Stimulated activated naive CD8-positive, alpha-beta T cell treated with anti-CD3 and anti-CD28 coated beads, Interleukin-15, Interleukin-2, amounts not matched to agents 100 U/mL and 50 U/mL, for 24 hours (primary cell): Measurements from ENCODE around the gene SSBP3.

ENCODE experiments used
- ATAC-seq: fragments of 150-1000 bp; cut with Tn5 transposase; one replicate; pipeline ENCODE4 v1.10.0; 2021
- DNase-seq: peaks from one replicate; pipeline ENCODE4 v3.0.0; 2021

The SSBP3 gene

DNA sequence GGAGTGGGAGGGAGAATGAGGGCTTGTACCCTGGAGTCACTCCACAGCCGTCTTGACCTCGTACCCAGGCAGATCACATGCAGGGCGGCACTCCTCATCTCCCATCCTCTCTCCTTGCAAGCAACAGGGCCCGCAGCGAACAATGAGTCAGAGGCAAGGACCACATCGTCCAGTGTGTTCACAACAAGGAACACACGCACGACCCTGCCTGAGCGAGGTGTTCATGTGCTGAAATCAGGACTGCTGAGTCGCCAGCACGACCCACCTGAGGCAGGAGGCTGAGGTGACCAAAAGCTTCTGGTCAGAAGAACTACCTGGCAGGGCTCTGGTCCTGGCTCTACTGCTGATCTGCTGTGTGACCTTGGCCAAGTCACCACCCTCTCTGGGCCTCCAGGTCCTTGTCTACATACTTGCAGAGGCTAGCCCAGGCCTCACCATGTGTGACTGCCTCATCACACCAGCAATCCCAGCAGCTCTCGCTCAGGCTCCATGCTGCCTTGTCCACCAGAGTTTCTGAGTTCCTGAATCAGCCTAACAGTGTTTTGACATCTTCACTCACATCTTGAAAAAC, 78.0 kb downstream of the SSBP3 start:
- ATAC-seq (no peak), DNase-seq (no peak)

DNA sequence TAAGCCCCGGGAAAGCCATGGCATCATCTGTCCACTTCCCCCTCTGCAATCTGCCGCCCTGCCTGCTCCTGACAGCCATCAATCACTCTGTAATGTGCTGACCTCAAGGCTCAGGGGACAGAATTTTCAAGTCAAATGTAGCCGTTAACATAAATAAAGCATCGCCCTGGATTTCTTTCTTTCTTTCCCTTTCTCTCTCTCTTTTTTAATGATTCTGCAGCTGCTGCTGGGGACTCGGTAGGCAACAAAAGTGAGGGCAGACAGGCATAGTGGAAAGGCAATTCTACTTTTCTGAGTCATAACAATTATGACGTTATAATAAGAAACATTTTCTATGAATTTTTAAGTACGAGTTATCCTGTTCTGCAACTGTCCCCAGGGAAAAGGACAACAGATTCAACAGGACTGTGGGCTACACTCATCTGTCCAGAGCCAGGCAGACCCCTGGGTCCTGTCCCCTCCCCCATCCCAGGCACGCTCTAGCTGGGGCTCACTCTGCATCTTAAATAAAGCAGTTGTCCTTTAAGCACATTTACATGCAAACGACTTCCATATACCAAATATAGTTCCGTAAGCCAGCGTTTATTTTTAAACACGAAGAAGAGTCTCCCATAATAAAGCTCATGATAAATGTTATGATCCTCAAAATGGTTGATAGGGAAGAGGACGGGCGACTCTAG, 78.7 kb downstream of the SSBP3 start:
- DNase-seq, result no peak
- no peak for ATAC-seq

DNA sequence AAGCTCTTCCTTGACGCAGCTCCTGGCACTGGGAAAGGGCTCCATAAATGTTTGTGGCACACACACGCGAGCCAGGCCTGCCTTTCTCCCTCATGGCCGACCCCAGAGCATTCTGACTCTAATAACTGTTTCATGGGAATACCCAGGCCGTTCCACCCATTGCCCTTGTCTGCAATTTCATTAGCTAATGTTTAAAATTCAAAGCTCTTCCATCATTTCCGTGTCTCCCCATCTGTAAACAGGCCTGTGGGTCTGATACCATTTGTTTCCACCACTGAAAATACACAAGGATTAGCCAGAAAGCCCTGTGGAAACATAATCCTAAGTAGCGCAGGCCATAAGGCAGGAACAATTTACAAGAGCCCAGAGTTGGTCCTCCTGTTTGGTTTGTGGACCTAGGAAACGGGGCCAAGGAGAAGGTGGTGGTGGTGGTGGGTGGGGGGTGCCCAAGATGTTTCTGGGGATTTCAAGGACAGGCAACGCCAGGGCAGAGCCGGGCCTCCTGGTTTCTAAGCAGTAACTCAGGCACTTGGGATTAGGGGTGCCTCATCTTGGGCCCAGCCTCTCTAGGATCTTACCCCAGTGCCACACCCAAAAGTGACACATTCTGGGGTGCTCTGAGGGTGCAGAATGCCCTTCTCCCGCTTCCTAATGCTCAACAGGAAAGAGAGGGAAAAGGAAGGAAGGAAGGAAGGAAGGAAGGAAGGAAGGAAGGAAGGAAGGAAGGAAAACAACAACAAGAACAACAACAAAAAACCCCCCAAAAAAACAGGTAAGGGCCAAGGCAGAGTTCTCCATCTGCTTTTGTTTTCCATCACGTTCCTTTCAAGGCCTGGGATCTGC, 79.4 kb downstream of the SSBP3 start:
- ATAC-seq, result no peak
- no peak for DNase-seq

DNA sequence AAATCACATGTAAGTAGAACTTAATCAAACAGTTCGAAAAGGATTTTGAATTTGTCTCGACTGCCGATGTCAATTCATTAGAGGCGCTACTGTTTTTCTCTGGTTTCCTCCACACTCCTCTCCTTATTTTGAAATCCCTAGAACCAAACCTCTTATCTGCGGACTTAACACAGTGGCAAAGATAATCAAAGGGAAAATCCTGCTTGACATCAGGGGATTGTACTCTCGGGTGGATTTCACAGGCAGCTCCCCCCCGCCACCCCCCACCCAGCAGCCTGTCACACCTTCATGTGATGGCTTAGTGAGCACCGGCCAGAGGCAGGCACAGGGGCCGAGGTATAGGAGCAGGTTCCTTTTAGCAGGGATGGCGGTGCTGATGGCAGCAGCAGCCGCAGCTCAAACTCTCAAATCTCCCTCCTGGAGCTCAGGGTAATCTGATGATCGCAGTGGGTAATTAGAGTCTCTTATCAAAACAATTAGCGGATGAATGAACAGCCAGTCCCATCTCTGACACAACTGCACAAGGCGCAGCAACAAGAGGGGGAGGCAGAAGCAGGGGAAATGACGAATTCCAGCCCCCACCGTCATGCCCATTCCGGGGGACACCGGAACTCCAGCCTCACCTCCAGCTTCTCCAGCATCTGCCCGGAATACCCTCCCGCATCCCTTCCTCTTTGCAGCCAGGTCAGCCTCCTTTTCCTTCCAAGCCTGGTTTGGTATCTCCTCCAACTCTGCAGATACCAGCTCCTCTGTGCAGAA, 80.3 kb downstream of the SSBP3 start:
- ATAC-seq (no peak), DNase-seq (no peak)

DNA sequence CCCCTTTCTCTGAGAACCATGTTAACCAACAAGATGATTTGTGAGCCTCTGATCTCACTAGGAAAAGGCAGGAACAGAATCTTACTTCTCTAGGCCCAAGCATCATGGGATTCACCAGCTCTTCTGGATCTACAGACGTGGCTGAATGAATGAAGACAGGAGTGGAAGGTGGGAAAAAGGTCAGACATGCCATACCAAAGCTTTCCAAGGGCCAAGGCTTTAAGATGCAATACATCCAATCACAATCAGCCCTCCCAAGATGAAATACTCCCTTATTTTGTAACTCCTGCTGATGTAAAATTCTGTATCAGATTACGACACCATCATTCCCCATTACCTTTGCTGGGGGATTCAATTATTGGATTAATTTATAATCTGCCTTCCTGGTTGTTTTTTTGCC, 80.9 kb downstream of the SSBP3 start:
- ATAC-seq (no peak), DNase-seq (no peak)

DNA sequence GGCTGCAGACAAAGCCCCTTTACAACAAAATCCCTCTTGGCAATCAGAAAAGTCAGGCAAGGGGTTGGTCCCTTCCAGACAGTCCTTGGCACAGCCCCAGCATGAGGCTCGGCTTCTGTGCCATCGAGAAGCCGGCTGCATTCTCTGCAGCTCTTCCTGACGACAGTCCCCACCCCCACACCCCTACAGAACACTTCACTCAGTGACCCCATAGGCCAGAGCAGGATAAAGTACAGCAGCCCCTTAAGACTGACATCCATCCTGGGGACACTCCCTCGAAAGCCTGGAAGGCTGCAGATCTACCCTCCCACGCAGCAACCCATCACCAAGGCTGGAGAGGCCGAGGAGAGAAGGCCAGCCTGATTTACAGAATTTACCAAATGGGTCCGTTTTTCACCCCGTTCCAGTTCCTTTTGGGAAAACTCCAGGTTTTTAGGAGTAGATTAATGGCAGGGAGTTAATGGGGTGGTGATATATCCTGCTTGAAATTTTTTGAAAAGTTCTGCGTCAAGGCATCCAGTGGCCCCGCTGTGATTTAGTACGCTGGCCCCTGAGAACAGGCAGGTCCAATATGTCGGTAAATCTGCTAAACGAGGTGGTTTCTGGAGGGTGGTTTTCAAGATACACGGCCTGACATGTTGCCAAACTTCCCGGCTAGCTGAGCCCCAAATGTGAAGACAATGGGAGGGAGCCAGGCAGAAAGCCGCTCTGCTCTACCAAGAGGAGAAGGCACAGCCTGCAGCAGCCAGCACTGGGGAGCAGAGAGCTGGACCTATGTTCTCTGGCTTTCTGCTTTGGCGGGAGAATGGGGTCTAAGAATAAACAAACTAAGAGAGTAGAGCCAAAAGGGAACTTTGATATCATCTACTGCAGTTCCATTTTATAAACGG, 81.7 kb downstream of the SSBP3 start:
- DNase-seq, result no peak
- ATAC-seq, result no peak

DNA sequence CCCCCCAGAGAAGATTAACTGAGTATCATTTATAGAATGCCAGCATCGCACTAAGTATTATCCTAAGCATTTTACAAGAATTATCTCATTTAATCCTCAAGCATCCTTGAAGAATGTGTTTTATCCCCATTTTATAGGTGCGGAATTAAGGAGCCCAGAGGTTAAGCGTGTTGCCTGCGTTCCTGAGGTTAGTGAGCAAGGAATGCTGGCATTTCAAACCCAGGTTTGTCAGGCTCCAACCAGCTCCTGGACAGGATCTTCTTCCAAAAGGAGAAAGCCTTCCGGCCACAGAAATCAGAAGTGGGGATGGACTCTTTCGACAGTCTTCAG, 82.3 kb downstream of the SSBP3 start:
- ATAC-seq, result no peak
- no peak for DNase-seq

DNA sequence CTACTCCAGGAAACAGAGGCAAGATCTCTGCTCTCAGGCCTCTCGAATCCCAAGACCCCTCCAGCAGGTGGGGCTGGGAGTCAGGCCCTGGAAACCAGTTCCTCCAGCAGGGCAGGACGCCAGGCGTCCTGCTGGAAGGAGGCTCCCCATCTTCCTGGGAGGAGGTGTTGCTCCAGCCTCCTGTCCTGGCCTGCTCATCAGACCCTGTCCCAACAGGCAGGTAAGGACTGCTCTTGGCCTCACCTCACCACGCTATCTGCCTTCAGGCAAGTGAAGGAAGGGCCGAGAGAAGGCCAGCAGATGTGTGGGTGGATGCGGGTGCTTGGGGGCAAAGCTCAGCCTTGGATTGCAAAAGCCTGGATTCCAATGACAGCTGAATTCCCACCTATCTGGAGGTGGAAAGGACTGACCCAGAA, 82.9 kb downstream of the SSBP3 start:
- DNase-seq (no peak), ATAC-seq (no peak)

DNA sequence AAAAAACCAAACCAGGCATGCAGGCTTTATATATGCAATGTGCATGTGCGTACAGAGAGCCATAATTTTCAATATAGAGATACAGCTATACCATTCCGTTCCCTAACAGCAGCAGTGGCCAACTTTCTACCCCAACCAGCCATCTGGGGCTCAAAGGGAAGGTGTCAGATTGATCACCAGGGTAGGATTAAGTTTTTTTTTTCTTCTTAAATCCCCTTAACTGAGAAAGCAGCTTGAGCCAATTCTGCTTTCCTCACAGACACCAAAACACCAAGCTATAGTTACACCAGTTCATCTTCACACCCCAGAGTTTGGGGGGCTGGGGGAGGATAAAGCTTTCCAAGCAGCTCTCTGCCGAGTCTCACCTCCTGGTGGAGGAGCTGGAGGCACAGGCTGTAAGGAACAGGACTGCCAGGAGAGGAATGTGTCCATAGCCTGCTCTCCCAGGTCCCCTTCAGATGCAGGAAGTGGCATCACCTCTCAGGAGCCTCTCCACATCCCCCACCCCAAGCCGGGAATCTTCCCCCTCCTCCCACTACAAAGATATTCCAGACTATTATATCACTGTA, 87.9 kb downstream of the SSBP3 start:
- no peak for ATAC-seq
- no peak for DNase-seq

DNA sequence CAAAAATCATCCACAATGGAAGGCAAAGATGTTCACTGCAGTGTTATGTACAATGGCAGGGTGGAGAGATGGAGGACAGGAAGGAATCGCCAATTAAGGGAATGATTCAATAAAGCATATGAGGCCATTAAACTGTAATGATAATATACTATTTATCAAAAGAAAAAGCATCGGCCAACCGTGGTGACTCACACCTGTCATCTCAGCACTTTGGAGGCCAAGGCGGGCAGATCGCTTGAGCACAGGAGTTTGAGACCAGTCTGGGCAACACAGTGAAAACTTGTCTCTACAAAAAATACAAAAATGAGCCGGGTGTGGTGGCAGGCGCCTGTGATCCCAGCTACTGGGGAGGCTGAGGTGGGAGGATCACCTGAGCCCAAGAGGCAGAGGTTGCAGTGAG, 89.1 kb downstream of the SSBP3 start:
- DNase-seq (no peak), ATAC-seq (no peak)

DNA sequence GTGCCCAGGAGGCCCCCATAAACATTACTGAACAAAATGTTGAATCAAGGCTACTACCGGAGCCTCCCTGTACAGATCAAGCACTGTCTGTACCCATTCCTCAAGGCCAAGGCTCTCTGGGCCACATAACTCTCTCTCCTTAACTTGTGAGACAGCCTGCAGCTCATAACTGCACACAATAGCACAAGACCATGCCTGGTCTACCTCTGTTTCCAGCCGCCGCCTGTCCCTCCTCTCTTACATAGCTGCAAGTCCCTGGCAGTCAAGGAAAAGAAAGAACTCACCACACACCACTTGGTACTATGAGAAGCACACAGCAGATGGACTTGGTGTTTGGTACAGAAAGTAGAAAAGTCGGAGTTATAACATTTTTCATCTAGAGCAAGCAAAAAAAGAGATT, 91.1 kb downstream of the SSBP3 start:
- ATAC-seq (no peak), DNase-seq (no peak)

DNA sequence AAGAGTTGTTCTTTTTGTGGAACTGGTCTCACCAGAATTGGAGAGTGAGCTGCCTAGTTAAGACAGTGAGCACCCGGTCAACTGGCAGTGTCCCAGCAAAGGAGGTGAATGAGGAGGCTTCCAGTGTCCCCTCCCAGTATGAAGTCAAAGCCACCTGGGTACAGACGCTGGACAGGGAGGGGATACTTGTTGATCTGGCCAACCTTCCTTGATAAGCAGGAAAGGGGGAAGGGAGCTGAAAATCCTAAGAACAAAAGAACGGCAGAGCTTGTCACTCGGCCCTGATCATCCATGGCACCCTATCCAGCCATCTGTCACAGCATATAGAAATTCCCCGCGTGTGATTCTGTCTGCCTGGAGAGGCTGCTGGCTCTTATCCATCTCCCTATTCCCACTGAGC, 91.5 kb downstream of the SSBP3 start:
- DNase-seq (no peak), ATAC-seq (no peak)

DNA sequence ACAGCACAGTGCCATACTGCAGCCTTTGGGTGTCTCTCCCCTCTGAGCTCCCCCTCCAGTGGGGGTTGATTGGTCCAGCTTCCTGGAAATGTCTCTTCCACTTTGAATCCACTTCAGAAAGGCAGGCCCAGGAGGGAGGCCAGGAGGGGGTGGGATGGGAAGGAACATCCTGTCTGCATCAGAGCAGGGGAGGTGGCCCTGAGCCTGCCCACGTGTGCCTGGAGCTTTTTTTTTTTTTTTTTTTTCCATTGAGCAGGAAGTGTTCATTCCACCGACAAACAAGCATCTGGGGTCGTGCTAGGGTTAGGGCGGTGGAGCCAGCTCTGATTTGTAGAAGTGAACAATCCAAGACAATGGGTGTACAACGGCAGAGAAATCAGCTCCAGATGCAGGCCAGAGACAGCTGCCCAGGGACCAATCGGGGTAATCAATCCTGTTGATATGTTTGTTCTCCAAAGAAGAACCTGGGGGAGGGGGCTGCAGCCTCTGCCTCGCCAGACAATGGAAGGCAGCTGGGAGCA, 93.3 kb downstream of the SSBP3 start:
- ATAC-seq (no peak), DNase-seq (no peak)

DNA sequence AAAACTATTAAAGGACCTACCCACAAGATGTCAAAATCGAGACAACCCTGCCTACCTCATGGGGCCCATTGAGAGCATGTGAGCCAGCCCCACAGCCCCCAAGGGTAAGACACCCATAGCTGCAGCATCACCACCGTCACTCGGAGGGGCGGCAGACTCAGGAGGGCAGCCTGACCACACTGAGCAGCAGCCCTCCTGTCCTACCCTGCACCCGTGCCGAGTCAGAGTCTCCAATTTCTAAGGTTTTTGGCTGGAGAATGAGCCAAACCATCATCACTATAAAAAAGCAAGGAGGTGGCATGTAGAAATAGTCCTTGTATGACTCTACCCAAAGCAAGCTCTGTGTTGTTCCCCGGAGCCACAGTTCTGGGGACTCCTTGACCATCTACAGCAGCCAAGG, 94.7 kb downstream of the SSBP3 start:
- ATAC-seq (no peak), DNase-seq (no peak)

DNA sequence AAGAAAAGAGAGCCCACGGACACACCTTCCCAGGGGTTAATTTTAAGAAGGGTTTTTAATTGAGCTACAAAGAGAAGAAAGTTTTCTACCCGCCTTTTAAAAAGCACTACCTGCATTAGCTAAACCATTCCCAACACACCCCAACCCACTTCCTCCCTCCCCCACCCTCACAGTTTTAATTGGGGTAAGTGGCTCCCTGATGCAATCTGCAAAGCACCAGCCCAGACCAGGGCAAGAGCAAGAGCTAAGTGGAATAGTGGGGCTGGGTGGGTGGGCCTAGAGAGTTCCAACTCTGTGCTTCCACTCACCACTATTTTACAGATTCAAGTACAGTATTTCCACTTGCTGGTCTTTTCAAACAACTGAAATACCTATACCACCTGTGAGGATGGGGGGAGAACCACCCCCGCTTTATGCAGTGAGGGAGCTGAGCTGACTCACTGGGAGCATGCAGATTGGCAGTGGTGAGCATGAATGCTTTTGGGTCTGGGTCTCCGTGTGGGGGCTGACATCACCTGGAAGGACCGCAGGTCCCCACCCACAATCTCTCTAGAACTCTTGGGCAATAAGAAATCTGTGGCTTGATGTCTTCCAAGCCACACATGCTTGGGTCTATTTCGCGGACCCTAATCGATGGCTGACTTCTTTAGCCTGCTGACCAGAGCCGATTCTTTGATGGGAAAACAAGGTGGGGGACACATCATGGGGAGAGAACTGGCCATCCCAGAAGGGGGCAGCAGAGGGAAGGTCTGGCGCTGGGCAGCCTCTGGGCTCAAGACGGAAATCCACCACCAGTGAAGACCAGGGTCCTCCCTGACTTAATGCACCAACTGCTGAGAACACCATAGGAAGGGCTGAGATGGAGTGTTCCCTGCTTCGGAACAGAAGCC, 95.5 kb downstream of the SSBP3 start:
- ATAC-seq (peak; percentile 53), DNase-seq (peak; percentile 37)

DNA sequence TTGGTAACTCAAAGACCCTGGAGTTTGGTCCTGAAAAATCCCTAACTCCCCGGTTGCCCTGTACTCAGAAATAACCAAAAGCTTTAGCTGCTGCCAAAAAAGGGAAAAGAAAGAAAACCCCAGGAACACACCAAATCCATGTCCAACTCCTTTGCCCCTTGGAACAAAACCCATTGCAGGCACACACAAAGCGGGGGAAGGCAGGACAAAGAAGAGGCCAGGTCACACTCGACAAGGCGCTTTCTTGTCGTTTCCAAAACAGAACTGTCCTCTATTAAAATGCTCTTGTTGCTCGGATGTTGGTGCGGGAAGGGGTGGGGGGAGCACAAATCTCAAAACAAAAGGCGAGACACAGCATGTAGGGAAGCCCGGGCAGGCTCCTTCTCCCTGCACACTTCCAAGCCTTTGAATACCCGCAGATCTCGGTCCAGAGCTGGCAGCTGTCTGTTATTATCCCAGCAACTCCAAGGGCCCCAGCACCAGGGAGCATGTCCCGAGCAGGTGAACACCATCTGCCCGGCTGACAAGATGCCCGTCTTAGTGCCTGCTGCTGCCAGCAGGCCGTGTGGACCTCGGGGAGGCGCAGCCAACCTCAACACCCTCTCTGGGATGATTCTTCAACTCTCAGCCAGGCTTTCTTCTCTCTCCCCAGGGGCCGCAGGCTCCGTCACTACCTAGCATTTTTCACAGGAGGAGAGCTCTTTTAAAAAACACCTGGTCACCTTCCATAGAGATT, 96.4 kb downstream of the SSBP3 start:
- DNase-seq (no peak), ATAC-seq (no peak)

DNA sequence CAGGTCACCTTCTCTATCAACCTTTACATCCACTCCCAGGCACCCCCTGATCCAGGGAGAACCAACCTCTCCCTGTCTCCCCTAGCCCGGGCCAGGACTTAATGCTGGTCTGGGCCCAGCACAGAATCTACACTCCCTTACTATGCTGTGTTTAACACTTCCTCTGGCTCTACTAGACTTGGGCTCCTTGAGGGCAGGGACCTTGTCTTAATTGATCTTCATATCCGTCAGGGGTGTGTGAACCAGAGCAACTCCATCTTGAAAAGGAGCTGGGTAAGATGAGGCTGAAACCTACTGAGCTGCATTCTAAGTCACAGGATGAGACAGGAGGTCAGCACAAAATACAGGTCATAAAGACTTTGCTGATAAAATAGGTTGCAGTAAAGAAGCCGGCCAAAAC, 98.9 kb downstream of the SSBP3 start:
- no peak for DNase-seq
- ATAC-seq, result no peak

DNA sequence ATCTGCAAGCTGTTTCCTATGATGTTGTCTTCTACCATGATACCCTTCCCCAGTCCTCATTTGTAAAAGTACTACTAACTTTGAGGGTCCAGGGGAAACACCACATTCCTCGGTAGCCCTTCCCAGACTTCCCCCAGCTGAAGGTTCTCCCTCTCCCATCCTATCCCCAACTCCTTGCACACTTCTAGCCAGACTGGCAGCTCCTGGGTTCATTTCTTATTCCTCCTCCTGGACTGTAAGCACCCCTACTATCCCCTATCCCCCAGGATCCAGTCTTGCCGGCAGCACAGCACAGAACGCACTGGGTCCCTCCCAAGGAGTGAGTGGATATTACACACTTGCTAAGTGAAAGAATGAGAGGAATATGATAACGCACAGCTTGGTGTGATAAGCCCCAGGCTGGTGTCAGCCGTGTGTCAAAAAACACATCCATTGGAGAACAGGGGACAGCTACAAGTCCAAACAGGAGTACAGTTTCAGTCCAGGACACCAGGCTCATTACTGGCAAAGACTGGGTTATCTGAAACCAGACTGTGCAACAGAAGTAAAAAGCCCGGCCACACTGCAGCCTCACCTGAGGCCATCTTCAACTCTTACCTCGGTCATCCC, 100.2 kb downstream of the SSBP3 start:
- ATAC-seq, result no peak

DNA sequence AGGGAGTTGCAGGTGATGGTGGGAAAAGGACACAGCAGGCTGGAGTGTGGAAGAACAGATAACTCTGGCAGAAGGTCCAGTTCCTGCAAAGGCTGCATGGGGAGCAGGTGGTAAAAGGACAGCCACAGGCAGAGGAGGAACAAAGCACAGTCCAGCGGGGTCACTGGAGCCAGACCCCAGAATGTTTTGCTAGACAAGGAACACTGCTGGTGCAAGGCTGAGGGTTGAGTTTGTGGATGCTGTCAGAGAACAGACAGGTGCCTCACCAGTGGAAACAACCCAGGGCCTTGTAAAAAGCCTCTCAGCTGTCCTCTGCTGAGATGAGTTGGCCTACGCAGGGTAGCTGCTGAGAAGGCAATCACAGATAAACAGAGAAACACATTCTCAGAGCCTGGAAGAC, 101.7 kb downstream of the SSBP3 start:
- DNase-seq (no peak), ATAC-seq (no peak)

More for the DNA sequence above, 100.2 kb downstream of the SSBP3 start:
- no peak for DNase-seq
